ENCODE measurements around the gene SPTBN1.

Gene SPTBN1

DNA sequence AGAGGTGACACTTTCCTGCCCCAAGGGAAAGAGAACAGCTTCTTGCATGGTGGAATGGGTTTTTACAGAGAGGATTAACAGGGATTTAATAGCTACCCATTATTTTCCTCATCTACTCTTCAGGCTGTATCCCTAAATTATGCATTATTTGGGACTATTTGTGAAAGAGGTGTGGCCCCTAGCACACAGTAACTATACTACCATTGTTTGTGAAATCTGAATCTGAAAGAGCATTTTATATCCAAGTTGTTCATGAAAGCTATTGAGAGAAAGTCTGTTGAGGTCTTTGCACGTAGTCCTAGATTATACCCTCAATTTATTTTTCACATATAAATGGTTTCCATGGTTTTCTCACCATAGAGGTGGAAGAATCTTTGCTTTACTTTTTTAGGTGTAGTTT lies 78.1 kb downstream of the SPTBN1 start:
- Histone ChIP-seq H3K4me3 (ENCODE audit: severe bottlenecking) (no peak overlapping the region), H3K4me1 (ENCODE audit: insufficient read depth, poor library complexity, severe bottlenecking) (peaks cover 33% of the 10 kb centered on the region), H3K9me3 (ENCODE audit: severe bottlenecking) (no peaks in the 10 kb centered on the region), H3K27me3 (ENCODE audit: insufficient read depth, poor library complexity, severe bottlenecking) (no peaks in the 10 kb centered on the region), H3K36me3 (ENCODE audit: low read depth) (no peaks in the 10 kb centered on the region), H3K27ac (ENCODE audit: poor library complexity, severe bottlenecking) (peak overlapping the region; percentile 96)
- TF ChIP-seq, protein P1, sequence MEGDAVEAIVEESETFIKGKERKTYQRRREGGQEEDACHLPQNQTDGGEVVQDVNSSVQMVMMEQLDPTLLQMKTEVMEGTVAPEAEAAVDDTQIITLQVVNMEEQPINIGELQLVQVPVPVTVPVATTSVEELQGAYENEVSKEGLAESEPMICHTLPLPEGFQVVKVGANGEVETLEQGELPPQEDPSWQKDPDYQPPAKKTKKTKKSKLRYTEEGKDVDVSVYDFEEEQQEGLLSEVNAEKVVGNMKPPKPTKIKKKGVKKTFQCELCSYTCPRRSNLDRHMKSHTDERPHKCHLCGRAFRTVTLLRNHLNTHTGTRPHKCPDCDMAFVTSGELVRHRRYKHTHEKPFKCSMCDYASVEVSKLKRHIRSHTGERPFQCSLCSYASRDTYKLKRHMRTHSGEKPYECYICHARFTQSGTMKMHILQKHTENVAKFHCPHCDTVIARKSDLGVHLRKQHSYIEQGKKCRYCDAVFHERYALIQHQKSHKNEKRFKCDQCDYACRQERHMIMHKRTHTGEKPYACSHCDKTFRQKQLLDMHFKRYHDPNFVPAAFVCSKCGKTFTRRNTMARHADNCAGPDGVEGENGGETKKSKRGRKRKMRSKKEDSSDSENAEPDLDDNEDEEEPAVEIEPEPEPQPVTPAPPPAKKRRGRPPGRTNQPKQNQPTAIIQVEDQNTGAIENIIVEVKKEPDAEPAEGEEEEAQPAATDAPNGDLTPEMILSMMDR (IDR thresholded peaks at IDR 0.05; ENCODE audit: poor library complexity, severe bottlenecking), result no peak
- ATAC-seq (ENCODE audit: low read depth), result no peak
- DNase-seq (ENCODE audit: low spot score), result no peak

DNA sequence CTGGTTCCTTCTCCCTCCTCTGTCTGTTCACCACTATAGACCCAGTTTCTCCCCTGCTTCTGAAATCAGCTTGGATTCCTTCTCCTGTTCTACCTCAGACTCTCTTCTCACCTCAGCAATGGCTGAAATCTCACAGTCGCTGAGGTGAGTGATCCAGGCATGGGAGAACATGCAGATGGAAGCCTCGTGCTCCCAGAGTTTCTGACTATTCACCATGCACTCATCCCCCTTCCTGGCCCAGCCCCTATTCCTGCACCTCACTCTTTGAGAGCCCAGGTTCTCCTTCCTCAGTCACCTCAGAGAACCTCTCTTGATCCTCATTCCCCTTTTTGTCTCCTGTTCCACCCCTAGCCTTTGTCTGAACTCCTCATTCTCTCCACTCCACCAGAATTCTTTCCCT lies 78.5 kb downstream of the SPTBN1 start:
- peak overlapping the region; percentile 96 for H3K27ac ChIP-seq (ENCODE audit: poor library complexity, severe bottlenecking)
- no peak for DNase-seq (ENCODE audit: low spot score)
- H3K27me3 ChIP-seq (ENCODE audit: insufficient read depth, poor library complexity, severe bottlenecking), result no peaks in the 10 kb centered on the region
- ATAC-seq (ENCODE audit: low read depth), result no peak
- no peaks in the 10 kb centered on the region for H3K36me3 ChIP-seq (ENCODE audit: low read depth)
- peaks cover 33% of the 10 kb centered on the region for H3K4me1 ChIP-seq (ENCODE audit: insufficient read depth, poor library complexity, severe bottlenecking)
- H3K4me3 ChIP-seq (ENCODE audit: severe bottlenecking), result no peak overlapping the region
- H3K9me3 ChIP-seq (ENCODE audit: severe bottlenecking), result no peaks in the 10 kb centered on the region
- TF ChIP-seq, protein P1 (IDR thresholded peaks at IDR 0.05; ENCODE audit: poor library complexity, severe bottlenecking), result no peak

DNA sequence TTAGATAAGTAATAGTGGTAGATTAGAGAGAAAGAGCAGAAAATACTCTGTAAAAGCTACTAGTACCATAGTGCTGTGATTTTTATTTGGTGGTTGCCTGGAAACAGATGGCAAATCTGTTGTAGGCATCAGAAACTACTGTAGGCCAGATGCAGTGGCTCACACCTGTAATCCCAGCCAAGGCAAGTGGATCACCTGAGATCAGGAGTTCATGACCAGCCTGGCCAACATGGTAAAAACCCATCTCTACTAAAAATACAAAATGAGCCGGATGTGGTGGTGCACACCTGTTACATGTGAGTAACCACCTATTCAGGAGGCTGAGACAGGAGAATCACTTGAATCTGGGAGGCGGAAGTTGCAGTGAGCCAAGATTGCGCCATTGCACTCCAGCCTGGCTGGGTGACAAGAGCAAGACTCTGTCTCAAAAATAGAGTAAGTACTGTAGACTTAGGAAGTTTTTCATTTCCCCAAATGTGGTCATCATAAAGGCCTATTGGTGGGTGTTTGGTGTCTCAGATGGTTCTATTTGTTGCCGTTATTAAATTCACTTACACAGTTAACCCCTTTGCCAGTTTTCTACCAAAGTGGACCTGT lies 79.6 kb downstream of the SPTBN1 start:
- DNase-seq (ENCODE audit: low spot score) (no peak), ATAC-seq (ENCODE audit: low read depth) (no peak)
- H3K4me3 ChIP-seq (ENCODE audit: severe bottlenecking), result no peak overlapping the region
- no peaks in the 10 kb centered on the region for H3K9me3 ChIP-seq (ENCODE audit: severe bottlenecking)
- no peaks in the 10 kb centered on the region for H3K27me3 ChIP-seq (ENCODE audit: insufficient read depth, poor library complexity, severe bottlenecking)
- peaks cover 33% of the 10 kb centered on the region for H3K4me1 ChIP-seq (ENCODE audit: insufficient read depth, poor library complexity, severe bottlenecking)
- H3K27ac ChIP-seq (ENCODE audit: poor library complexity, severe bottlenecking), result peak overlapping the region; percentile 96
- TF ChIP-seq, protein P1 (IDR thresholded peaks at IDR 0.05; ENCODE audit: poor library complexity, severe bottlenecking), result no peak
- H3K36me3 ChIP-seq (ENCODE audit: low read depth), result no peaks in the 10 kb centered on the region

DNA sequence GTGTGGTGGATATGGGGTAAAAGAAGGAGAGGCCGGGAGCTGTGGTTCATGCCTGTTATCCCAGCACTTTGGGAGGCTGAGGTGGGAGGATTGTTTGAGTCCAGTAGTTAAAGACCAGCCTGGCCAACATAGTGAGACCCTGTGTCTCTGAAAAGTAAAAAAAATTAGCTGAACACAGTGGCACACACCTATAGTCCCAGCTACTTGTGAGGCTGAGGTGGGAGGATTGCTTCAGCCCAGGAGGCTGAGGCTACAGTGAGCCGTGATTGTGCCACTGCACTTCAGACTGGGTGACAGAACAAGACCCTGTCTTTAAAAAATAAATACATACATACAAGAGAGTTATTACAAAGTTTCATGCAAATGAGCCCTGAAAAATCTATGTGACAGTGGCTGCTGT lies 80.6 kb downstream of the SPTBN1 start:
- H3K27ac ChIP-seq (ENCODE audit: poor library complexity, severe bottlenecking), result no peak overlapping the region
- H3K4me1 ChIP-seq (ENCODE audit: insufficient read depth, poor library complexity, severe bottlenecking), result peaks cover 24% of the 10 kb centered on the region
- no peaks in the 10 kb centered on the region for H3K27me3 ChIP-seq (ENCODE audit: insufficient read depth, poor library complexity, severe bottlenecking)
- H3K36me3 ChIP-seq (ENCODE audit: low read depth), result no peaks in the 10 kb centered on the region
- no peak overlapping the region for H3K4me3 ChIP-seq (ENCODE audit: severe bottlenecking)
- TF ChIP-seq, protein P1 (IDR thresholded peaks at IDR 0.05; ENCODE audit: poor library complexity, severe bottlenecking), result no peak
- DNase-seq (ENCODE audit: low spot score) (no peak), ATAC-seq (ENCODE audit: low read depth) (no peak)
- H3K9me3 ChIP-seq (ENCODE audit: severe bottlenecking), result no peaks in the 10 kb centered on the region

DNA sequence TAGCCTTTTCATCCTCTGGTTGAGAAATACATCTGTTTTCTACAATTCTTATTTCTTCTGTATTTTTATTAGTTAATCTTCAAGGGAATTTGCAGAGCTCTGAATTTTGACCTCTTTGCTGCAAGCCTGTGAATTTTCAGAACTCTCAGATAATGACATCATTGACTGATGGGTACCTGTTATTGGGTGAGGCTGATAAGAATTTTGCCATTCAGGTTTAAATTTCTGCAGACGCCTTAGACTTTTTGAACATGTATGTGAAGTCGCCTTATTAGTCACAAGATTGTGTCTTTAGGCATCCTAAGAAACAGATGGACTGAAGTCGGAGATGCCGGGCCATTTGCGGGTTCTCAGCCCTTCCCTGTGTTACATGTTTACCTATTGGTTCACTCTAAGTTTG lies 82.4 kb downstream of the SPTBN1 start:
- Histone ChIP-seq H3K36me3 (ENCODE audit: low read depth) (no peaks in the 10 kb centered on the region), H3K27ac (ENCODE audit: poor library complexity, severe bottlenecking) (no peak overlapping the region), H3K4me3 (ENCODE audit: severe bottlenecking) (no peak overlapping the region), H3K27me3 (ENCODE audit: insufficient read depth, poor library complexity, severe bottlenecking) (no peaks in the 10 kb centered on the region), H3K9me3 (ENCODE audit: severe bottlenecking) (no peaks in the 10 kb centered on the region), H3K4me1 (ENCODE audit: insufficient read depth, poor library complexity, severe bottlenecking) (peaks cover 6% of the 10 kb centered on the region)
- TF ChIP-seq, protein P1 (IDR thresholded peaks at IDR 0.05; ENCODE audit: poor library complexity, severe bottlenecking), result no peak
- ATAC-seq (ENCODE audit: low read depth) (no peak), DNase-seq (ENCODE audit: low spot score) (no peak)

Measured in RWPE2 (cell line).